ENCODE results near the gene GRIN1. TPM values are rescaled to one million over a fixed set of nuclear protein-coding genes. Genes with fewer than 3 reads are reported as not detected.

The GRIN1 gene
- total RNA-seq, 1 experiment from 2014 or later: 0.52 TPM

GRCh38 chr9:137179761-137180160 is 40.8 kb downstream of the GRIN1 start:
- Histone ChIP-seq H3K4me1 (ENCODE audit: insufficient read depth, low read length, poor library complexity, severe bottlenecking) (peaks cover 3% of the 10 kb centered on the region), H3K27ac (ENCODE audit: low read depth, low read length, poor library complexity, severe bottlenecking) (no peak overlapping the region), H3K36me3 (ENCODE audit: insufficient read depth, low read length, poor library complexity, severe bottlenecking) (peaks cover 7% of the 10 kb centered on the region), H3K4me3 (ENCODE audit: low read depth, low read length, poor library complexity, severe bottlenecking) (no peak overlapping the region), H3K27me3 (replicated peaks; ENCODE audit: insufficient read depth, low read depth, low read length, poor library complexity) (no peaks in the 10 kb centered on the region), H3K9me3 (ENCODE audit: low read depth, low read length, poor library complexity, severe bottlenecking) (no peaks in the 10 kb centered on the region)
- DNase-seq (ENCODE audit: low spot score): no peak
- ChIA-PET POLR2A (ENCODE audit: low non-redundant PET) (no interaction called here), CTCF (no interaction called here)
- TF ChIP-seq CTCF (conservative IDR thresholded peaks at IDR 0.05; ENCODE audit: low read depth, low read length) (no peak), EZH2 (IDR thresholded peaks at IDR 0.05; ENCODE audit: borderline replicate concordance, low read depth, low read length, poor library complexity, severe bottlenecking) (no peak)
- intact Hi-C loops (cut with micrococcal nuclease; ENCODE audit: unreplicated experiment): no loop called here
- no TSS peak for BruUV-seq (replicated peaks)

GRCh38 chr9:137180491-137180890 is 41.5 kb downstream of the GRIN1 start:
- H3K36me3 ChIP-seq (ENCODE audit: insufficient read depth, low read length, poor library complexity, severe bottlenecking): peaks cover 7% of the 10 kb centered on the region
- H3K9me3 ChIP-seq (ENCODE audit: low read depth, low read length, poor library complexity, severe bottlenecking): no peaks in the 10 kb centered on the region
- H3K27me3 ChIP-seq (replicated peaks; ENCODE audit: insufficient read depth, low read depth, low read length, poor library complexity): no peaks in the 10 kb centered on the region
- ChIA-PET POLR2A (ENCODE audit: low non-redundant PET) (no interaction called here), CTCF (no interaction called here)
- intact Hi-C loops (cut with micrococcal nuclease; ENCODE audit: unreplicated experiment): no loop called here
- no TSS peak for BruUV-seq (replicated peaks)
- H3K4me3 ChIP-seq (ENCODE audit: low read depth, low read length, poor library complexity, severe bottlenecking): no peak overlapping the region
- no peak for DNase-seq (ENCODE audit: low spot score)
- H3K4me1 ChIP-seq (ENCODE audit: insufficient read depth, low read length, poor library complexity, severe bottlenecking): no peaks in the 10 kb centered on the region
- TF ChIP-seq EZH2 (IDR thresholded peaks at IDR 0.05; ENCODE audit: borderline replicate concordance, low read depth, low read length, poor library complexity, severe bottlenecking) (no peak), CTCF (conservative IDR thresholded peaks at IDR 0.05; ENCODE audit: low read depth, low read length) (no peak)
- no peak overlapping the region for H3K27ac ChIP-seq (ENCODE audit: low read depth, low read length, poor library complexity, severe bottlenecking)

GRCh38 chr9:137181680-137182079 is 42.7 kb downstream of the GRIN1 start:
- no peak overlapping the region for H3K27ac ChIP-seq (ENCODE audit: low read depth, low read length, poor library complexity, severe bottlenecking)
- peaks cover 7% of the 10 kb centered on the region for H3K36me3 ChIP-seq (ENCODE audit: insufficient read depth, low read length, poor library complexity, severe bottlenecking)
- ChIA-PET CTCF (interaction anchor here (0.6 kb wide), 1 partner anchor 38 kb away, joined by 4 read pairs; no protein-coding TSS in a partner anchor), POLR2A (ENCODE audit: low non-redundant PET) (no interaction called here)
- no peak overlapping the region for H3K4me3 ChIP-seq (ENCODE audit: low read depth, low read length, poor library complexity, severe bottlenecking)
- DNase-seq (ENCODE audit: low spot score): no peak
- TF ChIP-seq EZH2 (IDR thresholded peaks at IDR 0.05; ENCODE audit: borderline replicate concordance, low read depth, low read length, poor library complexity, severe bottlenecking): no peak
- no peak for TF ChIP-seq CTCF (conservative IDR thresholded peaks at IDR 0.05; ENCODE audit: low read depth, low read length)
- H3K9me3 ChIP-seq (ENCODE audit: low read depth, low read length, poor library complexity, severe bottlenecking): no peaks in the 10 kb centered on the region
- no peaks in the 10 kb centered on the region for H3K4me1 ChIP-seq (ENCODE audit: insufficient read depth, low read length, poor library complexity, severe bottlenecking)
- no TSS peak for BruUV-seq (replicated peaks)
- no peaks in the 10 kb centered on the region for H3K27me3 ChIP-seq (replicated peaks; ENCODE audit: insufficient read depth, low read depth, low read length, poor library complexity)
- intact Hi-C loops (cut with micrococcal nuclease; ENCODE audit: unreplicated experiment): no loop called here

Measured in A673 (cell line).